ENCODE measurements around the gene ATP2A2. TPM values are rescaled to one million over a fixed set of nuclear protein-coding genes. Genes with fewer than 3 reads are reported as not detected.

ATP2A2 gene
- total and polyA plus RNA-seq, 2 of the 4 experiments (the other 2 are of a cell fraction): 166 to 225 TPM

GRCh38 chr12:110320550-110320949 lies 39.5 kb downstream of the ATP2A2 start:
- no peak for DNase-seq
- Histone ChIP-seq H2BK20ac (ENCODE audit: low read depth, low read length) (no peak overlapping the region), H3K4me2 (ENCODE audit: low read depth, low read length) (no peak overlapping the region), H4K20me1 (ENCODE audit: insufficient read depth, low read length) (peaks cover 51% of the 10 kb centered on the region), H4K5ac (ENCODE audit: low read depth, low read length) (no peak overlapping the region), H2AK5ac (ENCODE audit: low read depth, low read length) (no peak overlapping the region), H3K4me3 (ENCODE audit: insufficient read depth, low read depth, low read length) (no peak overlapping the region), H3K27ac (ENCODE audit: insufficient read depth, low read length) (no peak overlapping the region), H3K56ac (ENCODE audit: extremely low read depth, insufficient read depth, low read length) (no peak overlapping the region), H2BK15ac (ENCODE audit: low read depth, low read length) (no peak overlapping the region), H3K4me1 (ENCODE audit: control insufficient read depth, insufficient read depth, low read length) (peaks cover 12% of the 10 kb centered on the region), H3K4ac (ENCODE audit: low read depth, low read length) (no peak overlapping the region), H3K9me3 (ENCODE audit: control insufficient read depth, insufficient read depth, low read length) (no peaks in the 10 kb centered on the region), H3K9ac (ENCODE audit: low read depth, low read length) (no peak overlapping the region), H3K36me3 (ENCODE audit: control insufficient read depth, insufficient read depth, low read length) (peaks cover 33% of the 10 kb centered on the region), H3K14ac (replicated peaks; ENCODE audit: low read depth, low read length) (no peak overlapping the region), H3K79me1 (ENCODE audit: low read depth in 1 of 2, low read length in 2 of 2) (peaks cover 14 to 77% of the 10 kb centered on the region in 2 experiments), H2BK5ac (ENCODE audit: low read depth, low read length, poor library complexity, severe bottlenecking) (no peak overlapping the region), H4K8ac (ENCODE audit: low read depth in 2 of 2, low read length in 2 of 2) (no peak overlapping the region), H3K18ac (ENCODE audit: low read depth, low read length) (no peak overlapping the region), H3K9me1 (ENCODE audit: insufficient read depth, low read length) (peaks cover 14% of the 10 kb centered on the region; the same call in 1 of the 2 replicates), H2AK9ac (replicated peaks; ENCODE audit: low read depth, low read length, poor library complexity) (no peak overlapping the region), H2AFZ (replicated peaks; ENCODE audit: low read length, poor library complexity) (no peak overlapping the region), H3K23ac (ENCODE audit: low read depth, low read length) (no peak overlapping the region), H3K27me3 (ENCODE audit: control insufficient read depth, insufficient read depth, low read length) (no peaks in the 10 kb centered on the region), H2BK120ac (ENCODE audit: low read depth, low read length) (no peak overlapping the region), H4K91ac (ENCODE audit: insufficient read depth, low read depth, low read length) (no peak overlapping the region)
- in situ Hi-C loops (cut with MboI; ENCODE audit: low sequenced_read_pairs): no loop called here
- BruUV-seq (replicated peaks): no TSS peak
- dilution Hi-C loops (cut with HindIII; ENCODE audit: low sequenced_read_pairs, unreplicated experiment): no loop called here
- TF ChIP-seq CEBPB (IDR thresholded peaks at IDR 0.05; ENCODE audit: low read depth, low read length) (no peak), RFX5 (IDR thresholded peaks at IDR 0.05; ENCODE audit: low read depth, low read length) (no peak), USF2 (IDR thresholded peaks at IDR 0.05; ENCODE audit: low read depth, low read length) (no peak), SMC3 (IDR thresholded peaks at IDR 0.05; ENCODE audit: low read depth, low read length) (no peak), NFE2L2 (IDR thresholded peaks at IDR 0.05; ENCODE audit: low read depth, low read length) (no peak), MAFK (IDR thresholded peaks at IDR 0.05; ENCODE audit: low read depth, low read length) (no peak), ELK1 (IDR thresholded peaks at IDR 0.05; ENCODE audit: borderline replicate concordance, low read depth, low read length) (no peak), CTCF (conservative IDR thresholded peaks at IDR 0.05; ENCODE audit: low read depth, low read length) (no peak), FOS (IDR thresholded peaks at IDR 0.05; ENCODE audit: low read depth, low read length) (no peak), BHLHE40 (IDR thresholded peaks at IDR 0.05; ENCODE audit: low read depth, low read length) (no peak), MAZ (IDR thresholded peaks at IDR 0.05; ENCODE audit: borderline replicate concordance, low read depth, low read length) (no peak), MXI1 (IDR thresholded peaks at IDR 0.05; ENCODE audit: borderline replicate concordance, low read depth, low read length) (no peak)
- ATAC-seq (ENCODE audit: low read depth): no peak
- intact Hi-C loops (cut with micrococcal nuclease): no loop called here
- POLR2A ChIA-PET (ENCODE audit: unreplicated experiment): no interaction called here
- no CpG with 5 or more reads among the region's 3 CpGs for WGBS, 2 experiments (ENCODE audit: extremely low coverage in 2 of 2, insufficient read length in 1 of 2)
- CTCF ChIA-PET: interaction anchor here (0.9 kb wide), 1 partner anchor 111 kb away, joined by 5 read pairs; no protein-coding TSS in a partner anchor
